ENCODE results near the gene FBXW7. TPM values are rescaled to one million over a fixed set of nuclear protein-coding genes. Genes with fewer than 3 reads are reported as not detected.

FBXW7 gene
- total RNA-seq, 1 experiment from 2014 or later, result 23.0 TPM

- RAD21 ChIA-PET (ENCODE audit: low non-redundant PET in 1 of 2, low total read pairs in 2 of 2, uncharacterized antibody in 2 of 2, unreplicated experiment in 2 of 2), result no interaction called here
- no peak overlapping the region for H2AFZ ChIP-seq (ENCODE audit: low read depth, low read length, poor library complexity, severe bottlenecking)
- H3K4me1 ChIP-seq (ENCODE audit: control insufficient read depth in 1 of 2, insufficient read depth in 2 of 2, low read length in 2 of 2), result no peaks in the 10 kb centered on the region
Observed at GRCh38 chr4:152556834-152557233, 20.9 kb upstream of the FBXW7 start.

More at GRCh38 chr4:152556834-152557233, 20.9 kb upstream of the FBXW7 start:
- no peak overlapping the region for H3K4me2 ChIP-seq (ENCODE audit: low read length)
- H3K27me3 ChIP-seq (ENCODE audit: insufficient read depth, low read length), result no peaks in the 10 kb centered on the region
- no peaks in the 10 kb centered on the region for H3K9me2 ChIP-seq (ENCODE audit: insufficient read depth)
- no TSS peak for BruUV-seq (replicated peaks)
- H3K79me2 ChIP-seq (ENCODE audit: insufficient read depth, low read length), result no peaks in the 10 kb centered on the region
- intact Hi-C loops (cut with micrococcal nuclease), result no loop called here
- TF ChIP-seq POLR2AphosphoS5 (IDR thresholded peaks at IDR 0.05; ENCODE audit: low read depth, low read length) (no peak), YY1 (IDR thresholded peaks at IDR 0.05; ENCODE audit: extremely low read depth, insufficient replicate concordance, low read depth, low read length) (no peak), ELF1 (IDR thresholded peaks at IDR 0.05; ENCODE audit: borderline replicate concordance, low read depth) (no peak), TCF7L2 (IDR thresholded peaks at IDR 0.05; ENCODE audit: borderline replicate concordance, extremely low read depth, insufficient read depth, insufficient read length) (no peak), ZFX (IDR thresholded peaks at IDR 0.05) (no peak), POLR2A (IDR thresholded peaks at IDR 0.05; ENCODE audit: borderline replicate concordance, extremely low read depth, insufficient read depth, insufficient read length) (no peak), RAD21 (IDR thresholded peaks at IDR 0.05; ENCODE audit: low read depth) (no peak), CEBPB (IDR thresholded peaks at IDR 0.05; ENCODE audit: low read depth) (no peak), REST (IDR thresholded peaks at IDR 0.05; ENCODE audit: low read depth) (no peak), EZH2 (IDR thresholded peaks at IDR 0.05) (no peak)
- TF ChIP-seq, protein P1, sequence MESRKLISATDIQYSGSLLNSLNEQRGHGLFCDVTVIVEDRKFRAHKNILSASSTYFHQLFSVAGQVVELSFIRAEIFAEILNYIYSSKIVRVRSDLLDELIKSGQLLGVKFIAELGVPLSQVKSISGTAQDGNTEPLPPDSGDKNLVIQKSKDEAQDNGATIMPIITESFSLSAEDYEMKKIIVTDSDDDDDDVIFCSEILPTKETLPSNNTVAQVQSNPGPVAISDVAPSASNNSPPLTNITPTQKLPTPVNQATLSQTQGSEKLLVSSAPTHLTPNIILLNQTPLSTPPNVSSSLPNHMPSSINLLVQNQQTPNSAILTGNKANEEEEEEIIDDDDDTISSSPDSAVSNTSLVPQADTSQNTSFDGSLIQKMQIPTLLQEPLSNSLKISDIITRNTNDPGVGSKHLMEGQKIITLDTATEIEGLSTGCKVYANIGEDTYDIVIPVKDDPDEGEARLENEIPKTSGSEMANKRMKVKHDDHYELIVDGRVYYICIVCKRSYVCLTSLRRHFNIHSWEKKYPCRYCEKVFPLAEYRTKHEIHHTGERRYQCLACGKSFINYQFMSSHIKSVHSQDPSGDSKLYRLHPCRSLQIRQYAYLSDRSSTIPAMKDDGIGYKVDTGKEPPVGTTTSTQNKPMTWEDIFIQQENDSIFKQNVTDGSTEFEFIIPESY (IDR thresholded peaks at IDR 0.05; ENCODE audit: extremely low read depth, insufficient replicate concordance, low read length), result no peak
- TF ChIP-seq, protein P2, sequence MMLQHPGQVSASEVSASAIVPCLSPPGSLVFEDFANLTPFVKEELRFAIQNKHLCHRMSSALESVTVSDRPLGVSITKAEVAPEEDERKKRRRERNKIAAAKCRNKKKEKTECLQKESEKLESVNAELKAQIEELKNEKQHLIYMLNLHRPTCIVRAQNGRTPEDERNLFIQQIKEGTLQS (IDR thresholded peaks at IDR 0.05), result no peak
- TF ChIP-seq, protein P3, sequence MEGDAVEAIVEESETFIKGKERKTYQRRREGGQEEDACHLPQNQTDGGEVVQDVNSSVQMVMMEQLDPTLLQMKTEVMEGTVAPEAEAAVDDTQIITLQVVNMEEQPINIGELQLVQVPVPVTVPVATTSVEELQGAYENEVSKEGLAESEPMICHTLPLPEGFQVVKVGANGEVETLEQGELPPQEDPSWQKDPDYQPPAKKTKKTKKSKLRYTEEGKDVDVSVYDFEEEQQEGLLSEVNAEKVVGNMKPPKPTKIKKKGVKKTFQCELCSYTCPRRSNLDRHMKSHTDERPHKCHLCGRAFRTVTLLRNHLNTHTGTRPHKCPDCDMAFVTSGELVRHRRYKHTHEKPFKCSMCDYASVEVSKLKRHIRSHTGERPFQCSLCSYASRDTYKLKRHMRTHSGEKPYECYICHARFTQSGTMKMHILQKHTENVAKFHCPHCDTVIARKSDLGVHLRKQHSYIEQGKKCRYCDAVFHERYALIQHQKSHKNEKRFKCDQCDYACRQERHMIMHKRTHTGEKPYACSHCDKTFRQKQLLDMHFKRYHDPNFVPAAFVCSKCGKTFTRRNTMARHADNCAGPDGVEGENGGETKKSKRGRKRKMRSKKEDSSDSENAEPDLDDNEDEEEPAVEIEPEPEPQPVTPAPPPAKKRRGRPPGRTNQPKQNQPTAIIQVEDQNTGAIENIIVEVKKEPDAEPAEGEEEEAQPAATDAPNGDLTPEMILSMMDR (IDR thresholded peaks at IDR 0.05 in 2 of 3, conservative IDR thresholded peaks at IDR 0.05 in 1 of 3; ENCODE audit: borderline replicate concordance in 1 of 3, insufficient read depth in 1 of 3, low read depth in 2 of 3, low read length in 2 of 3), result no peak
- ATAC-seq (no peak), DNase-seq (ENCODE audit: low read depth, low spot score) (no peak)
- ChIA-PET CTCF (no interaction called here), POLR2A (no interaction called here)
- H3K36me3 ChIP-seq (ENCODE audit: control insufficient read depth in 1 of 2, insufficient read depth in 2 of 2, low read length in 2 of 2), result no peaks in the 10 kb centered on the region
- no peak overlapping the region for H3K9ac ChIP-seq (ENCODE audit: low read length)
- no peaks in the 10 kb centered on the region for H4K20me1 ChIP-seq (ENCODE audit: insufficient read depth)
- H3K9me3 ChIP-seq (ENCODE audit: control insufficient read depth in 1 of 2, insufficient read depth in 1 of 2, low read depth in 1 of 2, low read length in 2 of 2), result no peaks in the 10 kb centered on the region
- H3K27ac ChIP-seq (ENCODE audit: low read depth, low read length), result no peak overlapping the region
- no peak overlapping the region for H3K4me3 ChIP-seq (replicated peaks in 1 of 2; ENCODE audit: low read depth in 1 of 2, low read length in 2 of 2)

All from HCT116 (cell line).